Stimulated activated CD8-positive, alpha-beta memory T cell treated with anti-CD3 and anti-CD28 coated beads, Interleukin-2, amount 100 ng/mL, for 48 hours (primary cell): Measurements from ENCODE around the gene DACT3.
"Not testable (repeated sequence)": the region's sequence is repeated elsewhere in the genome, so short reads cannot be mapped to it uniquely, and the experiment has no call there.

ENCODE experiments used
- DNase-seq, 2 donors: peaks; one replicate each; pipeline ENCODE4 v3.0.0-alpha.2; 2020; ENCODE audit warnings: low read depth in 2 of 2

The DACT3 gene

GRCh38 chr19:46634045-46634655 lies 26.8 kb downstream of the DACT3 start:
- DNase-seq, result peak; percentile 95 to 96

- no peak for DNase-seq
These were observed 27.9 kb downstream of the DACT3 start for GRCh38 chr19:46633130-46633529.

GRCh38 chr19:46631481-46631880 lies 29.5 kb downstream of the DACT3 start:
- no peak for DNase-seq

- no peak for DNase-seq
These were observed 30.3 kb downstream of the DACT3 start for GRCh38 chr19:46630586-46631205.

- no peak for DNase-seq
These were observed 31.4 kb downstream of the DACT3 start for GRCh38 chr19:46629546-46630025.

GRCh38 chr19:46628970-46629369 lies 32.0 kb downstream of the DACT3 start:
- DNase-seq, result not testable (repeated sequence)

DNA sequence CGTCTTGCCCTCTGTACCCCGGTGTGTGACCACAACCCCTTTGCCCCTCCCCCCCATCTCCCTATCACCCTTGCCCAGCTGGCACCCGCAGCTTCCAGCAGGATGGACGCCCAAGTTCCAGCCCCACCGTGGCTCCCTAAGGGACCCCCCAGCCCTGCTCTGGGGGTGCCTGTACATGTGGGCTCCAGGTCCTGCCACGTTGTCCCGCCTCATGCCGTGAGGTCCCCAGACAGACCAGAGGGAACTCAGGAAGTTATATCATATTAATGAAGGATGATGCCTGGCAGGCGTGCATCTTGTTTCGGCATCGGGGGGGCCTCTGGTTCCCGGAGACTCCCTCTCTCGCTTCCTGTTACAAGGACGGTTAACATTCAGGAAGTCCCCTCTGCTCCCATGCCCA lies 34.5 kb downstream of the DACT3 start:
- DNase-seq, result no peak

DNA sequence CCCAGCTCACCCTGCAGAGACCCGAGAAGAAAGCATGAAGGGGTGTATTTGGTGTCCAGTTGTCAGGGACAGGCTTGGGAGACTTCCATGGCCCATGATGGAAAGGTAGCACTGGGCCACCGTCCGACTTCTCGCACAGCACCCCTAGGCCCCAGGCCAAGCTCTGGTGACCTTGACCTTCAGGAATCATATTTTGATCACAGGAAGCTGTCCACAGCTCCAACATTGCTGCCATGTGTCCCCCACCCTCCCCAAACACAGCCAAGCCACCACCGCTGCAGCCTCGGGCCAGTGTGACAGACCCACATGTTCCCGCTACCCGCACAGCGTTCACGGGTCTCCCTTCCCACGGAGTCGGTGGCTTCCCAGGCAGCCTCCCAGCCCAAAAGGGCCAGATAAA lies 35.3 kb downstream of the DACT3 start:
- no peak for DNase-seq

GRCh38 chr19:46624958-46625661 lies 35.9 kb downstream of the DACT3 start, which contains the start of gene PTGIR:
TSS of gene PTGIR (minus strand) at chr19:46625089. CDS start at chr19:46624225, 864 bp downstream.
- no peak for DNase-seq

DNA sequence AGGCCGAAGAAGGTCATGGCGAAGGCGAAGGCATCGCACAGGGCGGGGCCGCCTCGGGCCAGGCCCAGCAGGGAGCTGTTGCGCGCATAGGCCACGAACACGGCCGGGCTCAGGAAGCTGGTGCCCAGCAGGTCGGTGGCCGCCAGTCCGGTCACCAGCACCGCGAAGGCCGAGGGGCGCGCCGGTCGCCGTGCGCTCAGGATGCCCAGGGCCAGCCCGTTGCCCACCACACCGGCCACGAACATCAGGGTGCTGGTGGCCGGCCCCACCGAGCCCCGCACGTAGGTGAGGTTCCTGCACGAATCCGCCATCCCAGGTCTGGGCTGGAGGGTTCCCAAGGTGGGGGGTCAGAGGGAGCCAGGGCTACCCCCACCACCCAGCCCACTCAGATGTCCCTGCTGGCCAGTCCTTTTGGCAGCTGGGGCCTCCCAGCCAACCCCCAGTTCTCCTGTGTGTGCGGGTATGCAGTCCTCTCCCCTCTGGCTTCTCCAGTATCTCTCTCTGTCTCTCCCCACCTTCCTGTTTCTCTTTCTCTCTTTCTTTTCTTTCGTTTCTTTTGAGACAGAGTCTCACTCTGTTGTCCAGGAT lies 37.0 kb downstream of the DACT3 start:
- no peak for DNase-seq

DNA sequence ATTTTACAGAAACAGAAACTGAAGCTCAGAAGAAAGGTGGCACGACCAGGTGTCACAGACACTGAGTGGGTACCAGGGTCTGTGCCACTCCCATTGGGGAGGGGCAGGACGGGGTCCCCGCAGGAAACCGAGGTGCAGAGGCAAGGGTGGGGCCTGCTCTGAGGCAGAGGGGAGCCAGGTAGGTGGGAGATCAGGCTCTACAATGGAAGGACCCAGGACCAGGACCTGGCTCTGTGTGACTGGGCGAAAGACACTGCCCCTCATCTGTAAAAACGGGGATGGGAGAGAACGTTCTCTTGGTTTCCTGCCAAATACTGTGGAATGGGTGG lies 38.9 kb downstream of the DACT3 start:
- no peak for DNase-seq

DNA sequence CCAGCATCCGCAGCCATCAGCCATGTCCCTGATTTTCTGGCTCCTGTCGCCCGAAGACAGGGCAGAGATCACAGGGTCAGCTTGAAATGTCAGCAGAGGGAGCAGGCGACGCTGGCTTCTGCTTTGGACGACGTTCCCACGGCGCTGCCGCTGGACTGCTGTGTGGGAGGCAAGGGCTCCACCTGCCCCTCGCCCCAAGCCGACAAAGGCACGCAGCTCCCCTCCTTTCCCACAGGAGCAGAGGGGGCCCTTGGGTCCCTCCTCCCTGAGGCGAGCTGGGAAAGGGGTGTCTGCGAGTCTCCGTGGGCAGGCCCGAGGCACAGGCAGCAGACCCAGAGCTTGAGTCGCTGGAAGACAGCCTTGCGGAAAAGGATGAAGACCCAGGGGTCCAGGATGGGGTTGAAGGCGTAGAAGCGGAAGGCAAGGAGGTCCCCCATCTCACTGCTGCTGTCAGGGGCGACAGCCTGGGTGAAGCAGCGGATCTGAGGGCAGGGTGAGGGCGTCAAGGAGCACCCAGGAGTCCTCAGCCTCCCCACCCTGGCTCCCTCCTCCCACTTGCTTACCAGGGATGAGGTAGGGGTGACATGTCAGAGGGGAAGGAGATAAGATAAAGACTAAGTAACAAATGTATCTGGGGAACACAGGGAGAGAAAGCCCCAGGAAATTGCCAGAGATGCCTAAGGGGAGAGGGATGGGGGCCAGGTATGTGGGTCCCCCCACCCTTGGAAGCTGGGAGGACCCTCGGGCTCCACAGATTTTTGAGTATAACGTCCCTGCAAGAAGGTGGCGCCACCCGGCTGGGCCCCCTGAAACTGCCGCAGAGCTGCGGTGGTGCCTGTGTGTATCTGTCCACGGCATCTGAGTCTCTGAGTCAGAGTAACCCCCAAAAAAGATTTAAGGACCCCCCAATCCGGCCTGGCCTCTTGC lies 39.5 kb downstream of the DACT3 start:
- DNase-seq, result no peak

DNA sequence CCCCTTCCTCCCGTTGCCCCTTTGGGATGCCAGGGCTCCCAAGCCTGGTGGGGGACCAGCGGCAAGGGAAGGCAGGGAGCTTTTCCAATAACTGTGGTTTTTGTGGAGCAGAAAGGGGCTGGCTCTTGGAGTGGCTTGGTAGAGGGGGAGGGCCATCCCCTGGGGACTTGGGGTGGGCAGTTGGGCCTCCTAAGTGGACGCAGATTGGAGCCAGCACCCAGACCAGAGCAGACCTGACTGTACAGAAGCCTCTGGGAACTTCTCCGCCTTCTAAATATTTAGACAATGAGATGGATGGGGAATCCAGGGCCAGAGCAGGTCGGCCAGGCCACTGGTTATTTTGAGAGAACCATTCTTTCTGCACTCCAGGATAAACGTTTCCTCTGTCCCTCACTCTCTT lies 40.3 kb downstream of the DACT3 start:
- DNase-seq, result no peak

- no peak for DNase-seq
These were observed 40.7 kb downstream of the DACT3 start for GRCh38 chr19:46620267-46620666.

DNA sequence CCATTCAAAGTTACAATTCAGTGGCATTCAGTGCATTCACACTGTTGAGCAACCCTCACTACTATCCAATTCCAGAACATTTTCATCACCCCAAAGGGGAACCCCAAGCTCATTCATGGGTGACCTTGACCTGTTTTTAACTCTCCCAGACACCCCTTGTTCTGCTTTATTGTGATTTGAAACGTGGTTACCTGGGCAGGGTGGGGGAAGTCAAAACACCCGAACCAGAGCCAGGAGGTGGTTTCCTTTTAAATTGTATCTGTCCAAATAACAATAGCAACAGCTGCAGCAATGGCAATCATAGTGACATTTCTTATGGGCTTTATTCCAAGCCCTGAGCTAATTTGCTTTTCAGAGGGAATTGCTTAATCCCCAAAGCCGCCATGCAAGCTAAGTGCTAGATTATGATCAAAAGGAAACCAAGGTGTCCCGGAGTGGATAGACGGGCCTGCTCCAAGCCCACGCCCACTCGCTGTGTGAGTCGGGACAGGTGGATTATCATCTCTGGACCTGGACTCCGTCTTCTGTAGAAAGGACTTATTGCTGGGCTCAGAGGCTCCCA lies 42.2 kb downstream of the DACT3 start:
- no peak for DNase-seq

- no peak for DNase-seq
These were observed 43.4 kb downstream of the DACT3 start for GRCh38 chr19:46617601-46618000.

DNA sequence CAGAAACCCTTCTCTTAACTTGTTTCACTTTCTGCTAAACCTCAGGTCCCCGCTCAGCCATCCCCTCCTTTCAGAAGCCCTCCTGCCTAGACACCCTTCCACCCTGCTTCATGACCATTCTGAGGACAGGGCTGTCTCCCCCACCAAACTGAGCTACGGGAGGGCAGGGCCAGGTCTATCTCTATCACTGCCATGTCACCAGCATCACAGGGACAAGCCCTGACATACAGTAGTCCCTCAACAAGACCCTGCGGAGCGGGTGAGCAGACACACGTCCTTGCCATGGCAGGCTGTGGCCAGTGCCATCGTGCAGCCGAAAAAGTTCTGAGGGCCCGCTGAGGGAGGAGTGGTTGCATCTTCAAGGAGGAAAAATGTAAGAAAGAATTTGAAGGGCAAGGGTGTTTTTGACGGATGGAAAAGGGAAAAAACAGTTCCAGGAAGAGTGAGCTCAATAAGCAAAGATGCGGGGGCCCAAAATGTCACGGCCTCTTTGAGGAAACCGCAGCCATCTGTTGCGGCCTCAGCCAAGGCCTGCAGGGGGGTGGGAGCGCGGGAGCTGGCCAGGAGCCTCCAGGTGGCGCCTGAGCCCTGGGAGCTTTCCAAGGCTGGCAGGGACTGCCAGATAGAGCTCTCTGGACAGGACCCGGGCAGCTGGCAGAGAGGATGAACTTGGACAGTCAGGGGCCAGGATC lies 44.2 kb downstream of the DACT3 start:
- peak in 1 of 2 donors; percentile 71 for DNase-seq

DNA sequence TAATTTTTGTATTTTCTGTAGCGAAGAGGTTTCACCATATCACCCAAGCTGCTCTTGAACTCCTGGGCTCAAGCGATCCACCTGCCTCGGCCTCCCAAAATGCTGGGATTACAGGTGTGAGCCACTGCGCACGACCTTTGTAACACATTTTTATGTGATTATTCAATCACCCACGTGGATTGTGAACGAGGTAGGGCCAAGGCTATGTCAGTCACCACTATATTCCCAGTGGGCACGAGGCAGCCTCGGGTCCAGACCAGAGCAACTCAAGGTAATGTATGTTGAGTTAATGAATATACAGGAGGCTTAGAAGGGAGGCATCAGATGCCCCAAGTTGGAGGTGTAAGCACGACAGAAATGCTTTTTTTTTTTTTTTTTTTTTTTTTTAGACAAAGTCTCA lies 45.0 kb downstream of the DACT3 start:
- DNase-seq, result no peak

GRCh38 chr19:46614114-46614722 lies 46.8 kb downstream of the DACT3 start:
- DNase-seq, result peak; percentile 79 to 82

DNA sequence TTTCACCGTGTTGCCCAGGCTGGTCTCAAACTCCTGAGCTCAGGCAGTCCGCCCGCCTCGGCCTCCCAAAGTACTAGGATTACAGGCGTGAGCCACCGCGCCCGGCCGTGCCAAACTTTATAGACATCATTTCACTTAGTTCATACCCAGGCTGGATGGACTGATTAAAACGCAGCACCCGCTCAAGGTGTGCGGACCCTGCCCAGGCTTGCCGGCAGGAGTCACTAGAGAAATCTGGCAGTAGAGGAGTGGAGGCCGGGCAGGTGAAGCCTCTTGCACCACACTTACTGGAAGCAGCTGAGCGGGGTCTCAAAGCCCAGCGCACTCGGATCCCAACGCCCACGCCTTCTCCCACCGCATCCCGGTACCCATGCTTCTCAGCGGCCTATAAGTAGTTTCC lies 47.5 kb downstream of the DACT3 start:
- no peak for DNase-seq
